PFSK-1 (cell line): Measurements from ENCODE around the gene HNF4A.

Experiments used
- FOXP2 ChIP-seq: optimal IDR thresholded peaks from 2 replicates; pipeline ENCODE3; 2011; ENCODE audit warnings: borderline replicate concordance, control low read depth, inconsistent platforms; ENCODE audit not compliant: insufficient read depth; ENCODE audit errors: extremely low read length, extremely low read depth
- POLR2AphosphoS5 ChIP-seq: IDR thresholded peaks from 2 replicates; pipeline ENCODE4 v1.6.1; 2012; ENCODE audit warnings: low read depth, mild to moderate bottlenecking, control low read depth, low read length, moderate library complexity
- SIN3A ChIP-seq: IDR thresholded peaks from 2 replicates; pipeline ENCODE4 v1.6.1; 2012; ENCODE audit warnings: mild to moderate bottlenecking, low read length, moderate library complexity, borderline replicate concordance; ENCODE audit not compliant: insufficient read depth
- TAF1 ChIP-seq: IDR thresholded peaks from 2 replicates; pipeline ENCODE4 v1.6.1; 2012; ENCODE audit warnings: low read length, control low read depth, borderline replicate concordance; ENCODE audit not compliant: insufficient read depth
- TF ChIP-seq, protein P1 (sequence below), 2 experiments: IDR thresholded peaks; 2 replicates each; pipeline versions ENCODE4 v1.6.1 to v1.8.0; 2011 to 2012; ENCODE audit warnings: low read depth in 2 of 2, low read length in 2 of 2, control low read depth in 1 of 2, inconsistent platforms in 1 of 2, mild to moderate bottlenecking in 1 of 2, moderate library complexity in 1 of 2; ENCODE audit not compliant: insufficient read depth in 1 of 2

Gene HNF4A

DNA sequence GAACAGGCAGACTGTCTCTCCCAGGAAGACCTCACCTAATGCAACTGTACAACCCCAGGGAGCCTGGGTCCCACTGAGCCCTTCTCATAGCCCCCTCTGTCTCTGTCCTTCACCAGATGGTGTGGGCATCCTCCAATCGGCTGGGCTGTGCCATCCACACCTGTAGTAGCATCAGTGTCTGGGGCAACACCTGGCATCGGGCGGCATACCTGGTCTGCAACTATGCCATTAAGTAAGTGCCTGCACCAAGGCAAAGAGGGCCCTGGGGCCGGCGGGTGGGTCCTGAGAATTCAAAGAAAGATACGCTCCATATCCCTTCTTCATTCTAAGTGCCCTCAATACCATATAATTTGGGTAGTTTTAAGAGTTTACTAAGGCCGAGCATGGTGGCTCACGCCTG, 10.4 kb upstream of the HNF4A start:
- TF ChIP-seq TAF1 (no peak), SIN3A (no peak), FOXP2 (no peak), POLR2AphosphoS5 (no peak)
- TF ChIP-seq, protein P1, sequence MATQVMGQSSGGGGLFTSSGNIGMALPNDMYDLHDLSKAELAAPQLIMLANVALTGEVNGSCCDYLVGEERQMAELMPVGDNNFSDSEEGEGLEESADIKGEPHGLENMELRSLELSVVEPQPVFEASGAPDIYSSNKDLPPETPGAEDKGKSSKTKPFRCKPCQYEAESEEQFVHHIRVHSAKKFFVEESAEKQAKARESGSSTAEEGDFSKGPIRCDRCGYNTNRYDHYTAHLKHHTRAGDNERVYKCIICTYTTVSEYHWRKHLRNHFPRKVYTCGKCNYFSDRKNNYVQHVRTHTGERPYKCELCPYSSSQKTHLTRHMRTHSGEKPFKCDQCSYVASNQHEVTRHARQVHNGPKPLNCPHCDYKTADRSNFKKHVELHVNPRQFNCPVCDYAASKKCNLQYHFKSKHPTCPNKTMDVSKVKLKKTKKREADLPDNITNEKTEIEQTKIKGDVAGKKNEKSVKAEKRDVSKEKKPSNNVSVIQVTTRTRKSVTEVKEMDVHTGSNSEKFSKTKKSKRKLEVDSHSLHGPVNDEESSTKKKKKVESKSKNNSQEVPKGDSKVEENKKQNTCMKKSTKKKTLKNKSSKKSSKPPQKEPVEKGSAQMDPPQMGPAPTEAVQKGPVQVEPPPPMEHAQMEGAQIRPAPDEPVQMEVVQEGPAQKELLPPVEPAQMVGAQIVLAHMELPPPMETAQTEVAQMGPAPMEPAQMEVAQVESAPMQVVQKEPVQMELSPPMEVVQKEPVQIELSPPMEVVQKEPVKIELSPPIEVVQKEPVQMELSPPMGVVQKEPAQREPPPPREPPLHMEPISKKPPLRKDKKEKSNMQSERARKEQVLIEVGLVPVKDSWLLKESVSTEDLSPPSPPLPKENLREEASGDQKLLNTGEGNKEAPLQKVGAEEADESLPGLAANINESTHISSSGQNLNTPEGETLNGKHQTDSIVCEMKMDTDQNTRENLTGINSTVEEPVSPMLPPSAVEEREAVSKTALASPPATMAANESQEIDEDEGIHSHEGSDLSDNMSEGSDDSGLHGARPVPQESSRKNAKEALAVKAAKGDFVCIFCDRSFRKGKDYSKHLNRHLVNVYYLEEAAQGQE (IDR thresholded peaks at IDR 0.05; ENCODE audit: insufficient read depth in 1 of 2, low read depth in 2 of 2, low read length in 2 of 2) = no peak

DNA sequence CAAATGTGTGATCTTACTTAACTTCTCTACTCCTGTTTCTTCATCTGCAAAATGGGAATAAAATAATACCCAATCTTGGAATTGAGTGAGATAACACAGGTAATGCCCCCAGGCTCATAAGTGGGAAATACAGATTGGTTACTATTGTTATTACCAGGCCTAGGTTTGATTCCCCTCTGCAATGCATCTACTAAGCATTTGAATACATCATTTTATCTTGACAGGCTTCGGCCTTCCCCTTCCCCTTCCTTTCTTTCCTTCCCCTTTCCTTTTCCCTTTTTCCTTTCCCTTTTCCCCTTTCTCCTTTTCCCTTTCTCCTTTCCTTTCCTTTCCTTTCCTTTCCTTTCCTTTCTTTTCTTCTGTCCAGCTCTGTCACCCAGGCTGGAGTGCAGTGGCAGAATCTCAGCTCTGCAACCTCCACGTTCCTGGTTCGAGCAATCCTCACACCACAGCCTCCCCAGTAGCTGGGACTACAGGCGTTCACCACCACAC, 7.3 kb upstream of the HNF4A start:
- TF ChIP-seq POLR2AphosphoS5 (no peak), TAF1 (no peak), SIN3A (no peak), FOXP2 (no peak)
- TF ChIP-seq, protein P1 (IDR thresholded peaks at IDR 0.05; ENCODE audit: insufficient read depth in 1 of 2, low read depth in 2 of 2, low read length in 2 of 2) = no peak

DNA sequence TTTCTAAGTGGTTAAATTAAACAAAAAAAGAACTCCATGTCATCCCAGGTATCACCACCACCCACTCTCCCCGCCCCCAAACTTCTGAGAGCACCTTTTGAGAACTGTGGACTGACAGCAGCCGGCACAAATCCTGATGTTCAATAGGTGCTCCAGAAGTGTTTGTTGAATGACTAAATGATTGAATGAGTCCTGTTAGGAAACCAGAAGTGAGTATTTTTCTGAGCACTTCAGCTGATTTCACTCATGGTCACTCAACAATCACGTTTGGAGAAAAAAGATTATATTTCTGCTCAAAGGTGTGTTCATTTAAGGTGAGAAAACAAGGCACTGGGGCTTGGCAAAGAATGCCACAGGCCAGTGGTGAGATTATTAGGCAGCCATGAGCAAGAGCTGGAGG, 6.2 kb upstream of the HNF4A start:
- TF ChIP-seq, protein P1 (IDR thresholded peaks at IDR 0.05; ENCODE audit: insufficient read depth in 1 of 2, low read depth in 2 of 2, low read length in 2 of 2) = no peak
- no peak for TF ChIP-seq SIN3A
- TF ChIP-seq FOXP2 = no peak
- TF ChIP-seq TAF1 = no peak
- no peak for TF ChIP-seq POLR2AphosphoS5

DNA sequence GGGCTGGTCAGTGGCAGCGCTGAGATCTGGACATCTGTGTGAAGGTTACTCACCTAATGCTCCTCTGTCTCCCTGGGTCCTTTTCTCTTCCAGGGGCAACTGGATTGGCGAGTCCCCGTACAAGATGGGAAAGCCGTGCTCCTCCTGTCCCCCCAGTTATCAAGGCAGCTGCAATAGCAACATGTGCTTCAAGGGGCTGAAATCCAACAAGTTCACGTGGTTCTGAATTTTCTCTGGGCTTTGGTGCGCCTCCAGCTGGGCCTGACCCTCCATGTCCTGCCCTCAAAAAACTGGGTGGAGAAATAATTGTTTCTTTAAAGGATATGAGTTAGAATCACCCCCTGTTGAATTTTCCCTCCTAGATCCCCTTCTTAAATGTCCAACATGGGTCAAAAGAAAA, 4.9 kb upstream of the HNF4A start:
- TF ChIP-seq POLR2AphosphoS5 (no peak), FOXP2 (no peak), SIN3A (no peak), TAF1 (no peak)
- TF ChIP-seq, protein P1 (IDR thresholded peaks at IDR 0.05; ENCODE audit: insufficient read depth in 1 of 2, low read depth in 2 of 2, low read length in 2 of 2) = no peak

DNA sequence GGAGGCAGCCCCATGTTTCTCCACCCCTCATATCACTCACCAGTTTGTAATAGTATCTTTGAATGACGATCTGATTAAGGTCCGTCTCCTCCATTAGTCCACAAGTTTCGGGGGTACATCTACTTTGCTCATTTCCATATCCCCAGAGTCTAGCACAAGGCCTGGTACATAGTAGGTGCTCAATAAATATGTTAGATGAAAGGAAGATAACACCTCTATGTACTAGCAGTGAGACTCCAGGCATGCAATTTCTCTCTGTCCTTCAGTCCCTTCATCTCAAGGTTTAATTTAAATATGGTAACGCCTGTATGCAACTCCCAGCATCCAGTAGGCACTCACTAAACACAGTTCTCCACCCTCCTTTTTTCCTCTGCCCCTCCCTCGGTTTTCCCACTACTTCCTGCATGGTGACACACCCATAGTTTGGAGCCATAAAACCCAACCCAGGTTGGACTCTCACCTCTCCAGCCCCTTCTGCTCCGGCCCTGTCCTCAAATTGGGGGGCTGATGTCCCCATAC, 461 bp upstream of the HNF4A start:
- TF ChIP-seq FOXP2 (no peak), SIN3A (no peak), TAF1 (no peak), POLR2AphosphoS5 (no peak)
- TF ChIP-seq, protein P1 (IDR thresholded peaks at IDR 0.05; ENCODE audit: insufficient read depth in 1 of 2, low read depth in 2 of 2, low read length in 2 of 2) = no peak
